ENCODE data around the gene LRRC17.

The LRRC17 gene

DNA sequence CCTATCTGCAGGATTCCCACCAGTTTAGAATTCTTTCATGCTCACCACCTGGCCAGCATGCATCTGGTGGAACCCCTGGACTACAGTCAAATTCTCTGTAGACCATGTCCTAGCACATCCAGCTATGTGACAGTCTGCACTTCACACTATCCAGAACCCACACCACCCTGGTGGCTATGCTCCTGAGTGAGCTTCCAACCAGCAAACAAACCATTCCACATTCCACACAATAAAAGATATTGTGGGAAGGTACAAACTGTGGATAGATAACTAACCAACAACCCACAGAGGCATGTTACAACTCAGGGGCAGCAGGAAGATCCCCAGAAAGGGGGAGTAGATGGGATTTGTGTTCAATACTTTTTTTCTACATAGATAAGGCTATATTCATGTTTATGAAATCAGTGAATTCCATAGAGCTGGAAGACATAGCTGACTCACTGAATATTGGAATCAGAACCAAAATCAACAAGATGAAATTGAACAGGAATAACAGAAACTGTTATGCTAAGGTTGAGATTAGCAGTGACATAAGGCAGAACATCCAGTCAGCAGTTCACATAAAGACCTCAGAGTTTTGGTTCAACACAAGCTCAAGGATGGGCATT lies 72.5 kb downstream of the LRRC17 start:
- POLR2A ChIA-PET: no interaction called here
- H3K27ac ChIP-seq (ENCODE audit: insufficient read depth in 1 of 2, low read depth in 1 of 2, low read length in 2 of 2, poor library complexity in 1 of 2, severe bottlenecking in 2 of 2): no peak overlapping the region

DNA sequence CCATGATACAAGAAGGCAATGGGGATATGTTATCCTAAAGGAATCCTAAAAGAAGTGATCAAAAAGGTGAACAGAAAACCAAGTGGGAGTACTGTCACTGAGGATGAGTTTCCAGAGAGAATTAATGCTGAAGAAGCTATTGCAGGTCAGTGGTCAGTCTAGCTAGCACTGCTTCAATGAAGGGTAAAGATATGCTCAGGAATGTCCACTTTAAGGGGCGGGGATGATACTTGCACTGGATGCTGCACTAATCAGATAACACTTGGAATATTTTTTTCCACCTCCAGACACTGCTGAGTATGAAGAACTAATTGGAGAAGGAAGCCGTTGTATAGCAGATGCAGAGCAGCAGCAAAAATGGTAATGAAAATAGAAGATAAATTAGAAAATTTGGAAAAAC lies 75.3 kb downstream of the LRRC17 start:
- ChIA-PET CTCF (no interaction called here), POLR2A (no interaction called here)
- Histone ChIP-seq H3K9me3 (ENCODE audit: control extremely low read depth in 1 of 5, control insufficient read depth in 4 of 5, insufficient read depth in 2 of 5, low read depth in 1 of 5, low read length in 4 of 5) (no peaks in the 10 kb centered on the region), H3K27ac (ENCODE audit: insufficient read depth in 1 of 2, low read depth in 1 of 2, low read length in 2 of 2, poor library complexity in 1 of 2, severe bottlenecking in 2 of 2) (no peak overlapping the region), H3K36me3 (ENCODE audit: control insufficient read depth in 4 of 4, insufficient read depth in 4 of 4, low read length in 3 of 4) (no peaks in the 10 kb centered on the region), H3K4me3 (ENCODE audit: control insufficient read depth in 1 of 7, extremely low read depth in 1 of 7, insufficient read depth in 4 of 7, low read depth in 2 of 7, low read length in 6 of 7) (no peak overlapping the region), H3K27me3 (replicated peaks in 2 of 5; ENCODE audit: control insufficient read depth in 4 of 5, insufficient read depth in 5 of 5, low read length in 4 of 5) (no peaks in the 10 kb centered on the region), H3K4me1 (ENCODE audit: control extremely low read depth in 1 of 4, control insufficient read depth in 4 of 4, insufficient read depth in 4 of 4, low read length in 3 of 4) (peaks cover 12 to 35% (median 23%) of the 10 kb centered on the region in 4 experiments)
- DNase-seq: no peak
- 100% methylated on average over 1 of the region's 2 CpGs for WGBS (ENCODE audit: insufficient coverage)

More for the DNA sequence above, 72.5 kb downstream of the LRRC17 start:
- DNase-seq: no peak
- Histone ChIP-seq H3K9me3 (ENCODE audit: control extremely low read depth in 1 of 5, control insufficient read depth in 4 of 5, insufficient read depth in 2 of 5, low read depth in 1 of 5, low read length in 4 of 5) (no peaks in the 10 kb centered on the region), H3K4me1 (ENCODE audit: control extremely low read depth in 1 of 4, control insufficient read depth in 4 of 4, insufficient read depth in 4 of 4, low read length in 3 of 4) (peaks cover 0 to 11% (median 3%) of the 10 kb centered on the region in 4 experiments), H3K27me3 (replicated peaks in 2 of 5; ENCODE audit: control insufficient read depth in 4 of 5, insufficient read depth in 5 of 5, low read length in 4 of 5) (no peaks in the 10 kb centered on the region), H3K4me3 (ENCODE audit: control insufficient read depth in 1 of 7, extremely low read depth in 1 of 7, insufficient read depth in 4 of 7, low read depth in 2 of 7, low read length in 6 of 7) (no peak overlapping the region), H3K36me3 (ENCODE audit: control insufficient read depth in 4 of 4, insufficient read depth in 4 of 4, low read length in 3 of 4) (no peaks in the 10 kb centered on the region)
- CTCF ChIA-PET: no interaction called here

DNA sequence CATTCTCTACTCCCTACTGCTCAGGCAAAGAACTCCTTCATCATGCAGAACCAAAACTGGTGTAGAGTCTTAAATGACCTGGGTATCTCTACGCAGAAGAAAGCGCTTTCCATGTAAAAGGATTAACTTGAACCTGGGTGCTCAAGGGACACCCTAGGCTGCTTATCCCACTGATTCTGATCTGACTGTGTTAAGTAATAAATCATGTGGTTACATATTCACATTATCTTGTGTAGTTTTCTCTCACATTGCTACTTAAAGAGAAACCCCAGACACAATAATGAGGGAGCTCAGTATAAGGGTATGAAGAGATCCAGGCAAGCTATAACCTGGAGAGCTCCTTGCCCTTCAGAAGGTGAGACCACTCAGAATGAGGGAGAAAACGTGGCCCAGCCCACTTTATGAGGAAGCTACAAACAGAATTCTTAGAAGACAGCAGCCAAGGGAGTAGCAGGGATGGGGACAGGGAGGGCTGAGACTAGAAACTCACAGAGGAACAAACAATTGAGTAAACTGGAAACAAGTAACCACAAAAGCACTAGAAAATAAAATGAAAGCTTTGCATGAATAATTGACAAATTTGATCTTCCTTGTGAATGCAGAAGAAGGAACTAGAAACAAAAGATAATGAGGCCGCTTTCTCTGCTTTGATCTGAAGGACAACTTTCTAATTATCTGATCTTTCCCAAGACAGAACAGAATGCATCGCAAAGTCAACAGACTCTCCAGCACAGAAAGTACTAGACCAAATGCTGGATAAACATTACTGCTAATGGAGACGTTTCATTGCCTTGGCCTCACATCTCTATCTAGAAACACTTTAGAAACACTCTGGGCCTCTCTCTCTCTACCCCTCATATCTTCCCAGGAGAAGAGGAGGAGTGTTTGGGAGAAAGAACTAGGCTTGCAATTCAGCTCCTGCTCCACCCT lies 76.1 kb downstream of the LRRC17 start:
- CTCF ChIA-PET: no interaction called here
- Histone ChIP-seq H3K27ac (ENCODE audit: insufficient read depth in 1 of 2, low read depth in 1 of 2, low read length in 2 of 2, poor library complexity in 1 of 2, severe bottlenecking in 2 of 2) (no peak overlapping the region), H3K9me3 (ENCODE audit: control extremely low read depth in 1 of 5, control insufficient read depth in 4 of 5, insufficient read depth in 2 of 5, low read depth in 1 of 5, low read length in 4 of 5) (no peaks in the 10 kb centered on the region), H3K4me1 (ENCODE audit: control extremely low read depth in 1 of 4, control insufficient read depth in 4 of 4, insufficient read depth in 4 of 4, low read length in 3 of 4) (peaks cover 12 to 37% (median 26%) of the 10 kb centered on the region in 4 experiments), H3K36me3 (ENCODE audit: control insufficient read depth in 4 of 4, insufficient read depth in 4 of 4, low read length in 3 of 4) (no peaks in the 10 kb centered on the region), H3K27me3 (replicated peaks in 2 of 5; ENCODE audit: control insufficient read depth in 4 of 5, insufficient read depth in 5 of 5, low read length in 4 of 5) (no peaks in the 10 kb centered on the region), H3K4me3 (ENCODE audit: control insufficient read depth in 1 of 7, extremely low read depth in 1 of 7, insufficient read depth in 4 of 7, low read depth in 2 of 7, low read length in 6 of 7) (no peak overlapping the region)
- WGBS (ENCODE audit: insufficient coverage): 88% methylated on average over 2 of the region's 6 CpGs
- POLR2A ChIA-PET: no interaction called here
- peak in 1 of 3 donors; percentile 12 for DNase-seq

DNA sequence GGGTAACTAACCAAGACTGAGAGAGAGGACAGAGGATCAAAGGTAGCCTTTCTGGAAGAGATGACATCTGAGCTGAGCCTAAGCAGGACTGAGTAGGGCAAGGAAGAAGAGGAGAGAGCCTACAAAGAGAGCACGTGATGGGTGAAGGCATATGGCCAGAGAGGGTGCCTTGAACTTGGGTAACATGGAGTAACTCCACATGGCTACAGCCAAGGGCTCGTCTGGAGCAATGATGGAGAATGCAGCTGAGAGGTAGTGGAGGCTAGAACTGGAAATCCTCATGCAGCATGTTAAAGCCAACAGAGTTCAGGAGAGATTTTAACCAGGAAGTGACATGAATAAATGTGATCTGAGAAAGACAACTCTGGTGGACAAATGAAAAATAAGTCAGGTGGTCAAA lies 77.8 kb downstream of the LRRC17 start:
- no peak overlapping the region for H3K27ac ChIP-seq (ENCODE audit: insufficient read depth in 1 of 2, low read depth in 1 of 2, low read length in 2 of 2, poor library complexity in 1 of 2, severe bottlenecking in 2 of 2)
- ChIA-PET POLR2A (no interaction called here), CTCF (interaction anchor here (1.1 kb wide), 1 partner anchor 10 kb away, joined by 3 read pairs; no protein-coding TSS in a partner anchor)
- no peaks in the 10 kb centered on the region for H3K36me3 ChIP-seq (ENCODE audit: control insufficient read depth in 4 of 4, insufficient read depth in 4 of 4, low read length in 3 of 4)
- no peaks in the 10 kb centered on the region for H3K9me3 ChIP-seq (ENCODE audit: control extremely low read depth in 1 of 5, control insufficient read depth in 4 of 5, insufficient read depth in 2 of 5, low read depth in 1 of 5, low read length in 4 of 5)
- DNase-seq: no peak
- H3K27me3 ChIP-seq (replicated peaks in 2 of 5; ENCODE audit: control insufficient read depth in 4 of 5, insufficient read depth in 5 of 5, low read length in 4 of 5): no peaks in the 10 kb centered on the region
- no peak overlapping the region for H3K4me3 ChIP-seq (ENCODE audit: control insufficient read depth in 1 of 7, extremely low read depth in 1 of 7, insufficient read depth in 4 of 7, low read depth in 2 of 7, low read length in 6 of 7)
- peaks cover 12 to 37% (median 27%) of the 10 kb centered on the region in 4 experiments for H3K4me1 ChIP-seq (ENCODE audit: control extremely low read depth in 1 of 4, control insufficient read depth in 4 of 4, insufficient read depth in 4 of 4, low read length in 3 of 4)
- 96% methylated on average over 2 of the region's 2 CpGs for WGBS (ENCODE audit: insufficient coverage)

DNA sequence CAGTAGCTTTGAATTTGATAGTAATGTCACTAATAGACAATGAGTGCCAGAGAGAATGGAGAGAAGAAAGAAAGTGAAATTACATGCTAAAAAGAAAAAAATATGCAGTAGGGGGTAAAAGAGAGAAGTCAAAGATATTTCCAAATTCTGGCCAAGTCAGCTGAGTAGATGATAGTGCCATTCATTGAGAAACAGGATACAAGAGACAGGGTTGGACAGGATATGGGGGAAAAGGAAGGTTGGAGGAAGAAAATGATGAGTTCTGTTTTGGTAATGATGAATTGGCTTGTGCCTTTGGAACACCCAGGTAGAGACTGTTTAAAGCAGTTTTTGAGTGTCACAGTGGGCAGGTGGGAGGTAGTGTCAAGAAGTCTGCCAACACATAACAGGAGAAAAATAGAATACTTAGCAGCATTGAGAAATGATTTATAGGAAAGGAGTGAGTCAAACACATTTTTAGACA lies 78.3 kb downstream of the LRRC17 start:
- ChIA-PET CTCF (no interaction called here), POLR2A (no interaction called here)
- H3K27ac ChIP-seq (ENCODE audit: insufficient read depth in 1 of 2, low read depth in 1 of 2, low read length in 2 of 2, poor library complexity in 1 of 2, severe bottlenecking in 2 of 2): no peak overlapping the region

DNA sequence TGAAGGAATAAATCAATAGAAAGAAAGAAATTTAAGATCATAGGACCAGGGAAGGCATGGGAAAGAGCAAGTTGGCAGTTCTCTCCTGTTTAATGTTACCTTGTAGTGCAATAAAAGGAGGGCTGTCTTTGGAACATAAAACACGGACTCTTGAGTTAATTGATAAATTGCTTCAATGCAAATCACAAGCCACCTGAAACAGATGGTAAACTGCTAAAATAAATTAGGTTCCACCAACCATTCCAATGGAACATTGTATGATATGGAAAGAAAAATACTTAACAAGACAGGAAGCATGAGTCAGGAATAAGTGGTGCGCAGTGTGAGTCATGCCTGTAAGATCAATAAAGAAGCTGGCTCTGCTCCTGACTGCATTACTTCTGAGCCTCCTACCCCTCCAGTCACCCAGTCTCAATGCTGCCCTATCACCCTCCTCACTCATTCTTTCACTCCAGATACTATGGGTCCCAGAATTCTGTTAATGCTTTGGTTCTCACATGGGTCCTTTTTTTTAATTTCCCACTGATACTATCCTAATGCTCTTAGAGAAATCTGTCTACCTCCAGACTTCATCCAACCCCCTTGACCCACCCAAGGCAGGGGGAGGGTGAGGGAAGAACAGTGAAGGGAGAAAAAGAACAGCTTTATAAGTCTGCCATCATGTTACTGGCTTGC lies 78.9 kb downstream of the LRRC17 start:
- CTCF ChIA-PET: no interaction called here
- 83% methylated on average over 1 of the region's 2 CpGs for WGBS (ENCODE audit: insufficient coverage)
- DNase-seq: peak; percentile 55 to 76 (median 62)
- Histone ChIP-seq H3K4me1 (ENCODE audit: control extremely low read depth in 1 of 4, control insufficient read depth in 4 of 4, insufficient read depth in 4 of 4, low read length in 3 of 4) (peaks cover 12 to 37% (median 27%) of the 10 kb centered on the region in 4 experiments), H3K27me3 (replicated peaks in 2 of 5; ENCODE audit: control insufficient read depth in 4 of 5, insufficient read depth in 5 of 5, low read length in 4 of 5) (no peaks in the 10 kb centered on the region), H3K9me3 (ENCODE audit: control extremely low read depth in 1 of 5, control insufficient read depth in 4 of 5, insufficient read depth in 2 of 5, low read depth in 1 of 5, low read length in 4 of 5) (no peaks in the 10 kb centered on the region), H3K4me3 (ENCODE audit: control insufficient read depth in 1 of 7, extremely low read depth in 1 of 7, insufficient read depth in 4 of 7, low read depth in 2 of 7, low read length in 6 of 7) (no peak overlapping the region), H3K36me3 (ENCODE audit: control insufficient read depth in 4 of 4, insufficient read depth in 4 of 4, low read length in 3 of 4) (no peaks in the 10 kb centered on the region), H3K27ac (ENCODE audit: insufficient read depth in 1 of 2, low read depth in 1 of 2, low read length in 2 of 2, poor library complexity in 1 of 2, severe bottlenecking in 2 of 2) (no peak overlapping the region)
- POLR2A ChIA-PET: no interaction called here

More for the DNA sequence above, 78.3 kb downstream of the LRRC17 start:
- H3K27me3 ChIP-seq (replicated peaks in 2 of 5; ENCODE audit: control insufficient read depth in 4 of 5, insufficient read depth in 5 of 5, low read length in 4 of 5): no peaks in the 10 kb centered on the region
- DNase-seq: peak in 1 of 3 donors; percentile 16
- no peaks in the 10 kb centered on the region for H3K9me3 ChIP-seq (ENCODE audit: control extremely low read depth in 1 of 5, control insufficient read depth in 4 of 5, insufficient read depth in 2 of 5, low read depth in 1 of 5, low read length in 4 of 5)
- no peak overlapping the region for H3K4me3 ChIP-seq (ENCODE audit: control insufficient read depth in 1 of 7, extremely low read depth in 1 of 7, insufficient read depth in 4 of 7, low read depth in 2 of 7, low read length in 6 of 7)
- H3K36me3 ChIP-seq (ENCODE audit: control insufficient read depth in 4 of 4, insufficient read depth in 4 of 4, low read length in 3 of 4): no peaks in the 10 kb centered on the region
- peaks cover 12 to 37% (median 27%) of the 10 kb centered on the region in 4 experiments for H3K4me1 ChIP-seq (ENCODE audit: control extremely low read depth in 1 of 4, control insufficient read depth in 4 of 4, insufficient read depth in 4 of 4, low read length in 3 of 4)

DNA sequence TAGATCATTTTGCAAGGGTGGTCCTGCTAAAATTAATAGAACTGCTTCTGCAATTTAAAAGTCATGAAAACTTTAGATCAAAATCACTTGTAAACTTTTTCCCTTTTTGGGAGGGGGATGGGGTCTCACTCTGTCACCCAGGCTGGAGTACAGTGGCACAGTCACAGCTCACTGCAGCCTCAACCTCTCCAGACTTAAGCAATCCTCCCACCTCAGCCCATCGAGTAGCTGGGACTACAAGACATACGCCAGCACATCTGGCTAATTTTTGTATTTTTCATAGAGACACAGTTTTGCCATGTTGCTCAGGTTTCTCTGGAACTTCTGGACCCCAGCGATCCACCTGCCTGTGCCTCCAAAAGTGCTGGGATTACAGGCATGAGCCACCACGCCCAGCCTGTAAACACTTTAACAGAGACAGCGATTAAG lies 79.7 kb downstream of the LRRC17 start:
- ChIA-PET CTCF (no interaction called here), POLR2A (no interaction called here)
- H3K27me3 ChIP-seq (replicated peaks in 2 of 5; ENCODE audit: control insufficient read depth in 4 of 5, insufficient read depth in 5 of 5, low read length in 4 of 5): no peaks in the 10 kb centered on the region
- peaks cover 12 to 37% (median 27%) of the 10 kb centered on the region in 4 experiments for H3K4me1 ChIP-seq (ENCODE audit: control extremely low read depth in 1 of 4, control insufficient read depth in 4 of 4, insufficient read depth in 4 of 4, low read length in 3 of 4)
- DNase-seq: peak in 1 of 3 donors; percentile 8
- no peak overlapping the region for H3K4me3 ChIP-seq (ENCODE audit: control insufficient read depth in 1 of 7, extremely low read depth in 1 of 7, insufficient read depth in 4 of 7, low read depth in 2 of 7, low read length in 6 of 7)
- 93% methylated on average over 3 of the region's 5 CpGs for WGBS (ENCODE audit: insufficient coverage)
- H3K27ac ChIP-seq (ENCODE audit: insufficient read depth in 1 of 2, low read depth in 1 of 2, low read length in 2 of 2, poor library complexity in 1 of 2, severe bottlenecking in 2 of 2): peak overlapping the region in 1 of 2 experiments; percentile 50
- no peaks in the 10 kb centered on the region for H3K36me3 ChIP-seq (ENCODE audit: control insufficient read depth in 4 of 4, insufficient read depth in 4 of 4, low read length in 3 of 4)
- H3K9me3 ChIP-seq (ENCODE audit: control extremely low read depth in 1 of 5, control insufficient read depth in 4 of 5, insufficient read depth in 2 of 5, low read depth in 1 of 5, low read length in 4 of 5): no peaks in the 10 kb centered on the region
